Measurements from ENCODE around the gene CFAP299. TPM values are rescaled to one million over a fixed set of nuclear protein-coding genes. Genes with fewer than 3 reads are reported as not detected.

Gene CFAP299
- total and polyA plus RNA-seq, 2 of the 13 experiments (the other 11 are each of a cell fraction or from before 2014, with no cell fraction given) = not detected

GRCh38 chr4:80873571-80873970, 538.0 kb downstream of the CFAP299 start (continued):
- no peak for TF ChIP-seq ZBTB40 (IDR thresholded peaks at IDR 0.05)
- no peak for TF ChIP-seq ZBTB40 (CRISPR knock-in tag; IDR thresholded peaks at IDR 0.05)
- no peak for TF ChIP-seq REL (CRISPR knock-in tag; conservative IDR thresholded peaks at IDR 0.05)
- no peak for TF ChIP-seq ZNF562 (CRISPR knock-in tag; IDR thresholded peaks at IDR 0.05; ENCODE audit: borderline replicate concordance)
- TF ChIP-seq ZNF83 (CRISPR knock-in tag; IDR thresholded peaks at IDR 0.05; ENCODE audit: borderline replicate concordance) = no peak
- TF ChIP-seq, protein P1, sequence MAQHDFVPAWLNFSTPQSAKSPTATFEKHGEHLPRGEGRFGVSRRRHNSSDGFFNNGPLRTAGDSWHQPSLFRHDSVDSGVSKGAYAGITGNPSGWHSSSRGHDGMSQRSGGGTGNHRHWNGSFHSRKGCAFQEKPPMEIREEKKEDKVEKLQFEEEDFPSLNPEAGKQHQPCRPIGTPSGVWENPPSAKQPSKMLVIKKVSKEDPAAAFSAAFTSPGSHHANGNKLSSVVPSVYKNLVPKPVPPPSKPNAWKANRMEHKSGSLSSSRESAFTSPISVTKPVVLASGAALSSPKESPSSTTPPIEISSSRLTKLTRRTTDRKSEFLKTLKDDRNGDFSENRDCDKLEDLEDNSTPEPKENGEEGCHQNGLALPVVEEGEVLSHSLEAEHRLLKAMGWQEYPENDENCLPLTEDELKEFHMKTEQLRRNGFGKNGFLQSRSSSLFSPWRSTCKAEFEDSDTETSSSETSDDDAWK (CRISPR knock-in tag; IDR thresholded peaks at IDR 0.05) = no peak
- TF ChIP-seq FOXO4 (CRISPR knock-in tag; conservative IDR thresholded peaks at IDR 0.05) = no peak

Measured in HepG2 (cell line).